K562 (cell line): ENCODE measurements around the gene KLK14. TPM values are rescaled to one million over a fixed set of nuclear protein-coding genes. Genes with fewer than 3 reads are reported as not detected.
A peak's percentile ranks its signal among the peaks of the same experiment; 100 is the strongest.

Experiments used
- ETV1 ChIP-seq: fragments of 450-650 bp; conservative IDR thresholded peaks from 2 replicates; pipeline ENCODE4 v1.6.1; 2016; ENCODE audit warnings: missing genetic modification characterization, control low read depth, low read depth, missing compliant biosample characterization
- ETV6 ChIP-seq, 3 experiments: fragments of 150-350 bp in 1 of 3; sonication (generic) in 1 of 3; formaldehyde crosslinking in 1 of 3; IDR thresholded peaks; 2 replicates each; pipeline versions ENCODE4 v1.6.1 to v1.8.0; 2014 to 2022; ENCODE audit warnings: borderline replicate concordance in 2 of 3, low read depth in 2 of 3, antibody characterized with exemption in 1 of 3, low read length in 1 of 3, mild to moderate bottlenecking in 1 of 3, missing genetic modification reagents in 1 of 3
- FOSL1 ChIP-seq: fragments of 200-800 bp; sonication (Bioruptor generic); conservative IDR thresholded peaks from 2 replicates; pipeline ENCODE4 v1.6.1; 2016; ENCODE audit warnings: missing genetic modification characterization, missing compliant biosample characterization
- GTF2E2 ChIP-seq: fragments of 200-800 bp; sonication (Bioruptor generic); IDR thresholded peaks from 2 replicates; pipeline ENCODE4 v1.6.1; 2016; ENCODE audit warnings: missing genetic modification characterization, missing compliant biosample characterization
- HES1 ChIP-seq: fragments of 450-650 bp; IDR thresholded peaks from 2 replicates; pipeline ENCODE4 v1.6.1; 2016; ENCODE audit warnings: low read depth, mild to moderate bottlenecking, moderate library complexity
- KDM1A ChIP-seq, 2 experiments: fragments of 450-650 bp; IDR thresholded peaks; 2 replicates each; pipeline ENCODE4 v1.6.1; 2016; ENCODE audit warnings: mild to moderate bottlenecking in 2 of 2
- NR2C1 ChIP-seq, 2 experiments: fragments of 450-650 bp; IDR thresholded peaks; 2 replicates each; pipeline ENCODE4 v1.6.1; 2017; ENCODE audit warnings: mild to moderate bottlenecking in 2 of 2, antibody characterized with exemption in 1 of 2, inconsistent platforms in 1 of 2, missing compliant biosample characterization in 1 of 2, missing genetic modification characterization in 1 of 2
- PHB ChIP-seq: fragments of 250-450 bp; sonication (Bioruptor Pico); IDR thresholded peaks from 2 replicates; pipeline ENCODE4 v1.5.0; 2021
- PHF20 ChIP-seq: fragments of 450-650 bp; IDR thresholded peaks from 2 replicates; pipeline ENCODE4 v1.6.1; 2018; ENCODE audit not compliant: partially characterized antibody
- RB1 ChIP-seq: fragments of 450-650 bp; IDR thresholded peaks from 2 replicates; pipeline ENCODE4 v1.6.1; 2017; ENCODE audit warnings: low read depth, mild to moderate bottlenecking
- RUNX1 ChIP-seq: sonication (generic); IDR thresholded peaks from 2 replicates; pipeline ENCODE4 v1.6.1; 2016; ENCODE audit warnings: antibody characterized with exemption, low read depth
- SETDB1 ChIP-seq: IDR thresholded peaks from one replicate; pipeline ENCODE4 v1.6.1; 2012; ENCODE audit warnings: low read length, control low read depth, inconsistent platforms
- STAT6 ChIP-seq: sonication (generic); formaldehyde crosslinking; IDR thresholded peaks from 2 replicates; pipeline ENCODE4 v1.8.1; 2023; ENCODE audit warnings: mild to moderate bottlenecking, missing genetic modification reagents
- TBL1XR1 ChIP-seq, 2 experiments: IDR thresholded peaks; 2 replicates each; pipeline ENCODE4 v1.6.1; 2012; ENCODE audit warnings: improper control_type of control experiment in 2 of 2, low read length in 2 of 2, mild to moderate bottlenecking in 1 of 2
- TEAD4 ChIP-seq, 2 experiments: sonication (generic) in 1 of 2; formaldehyde crosslinking in 1 of 2; IDR thresholded peaks; 2 replicates each; pipeline versions ENCODE4 v1.6.1 to v1.8.0; 2012 to 2022; ENCODE audit warnings: borderline replicate concordance in 1 of 2, inconsistent platforms in 1 of 2, low read length in 1 of 2, mild to moderate bottlenecking in 1 of 2, missing genetic modification reagents in 1 of 2
- THRAP3 ChIP-seq: fragments of 450-650 bp; IDR thresholded peaks from 2 replicates; pipeline ENCODE4 v1.6.1; 2016; ENCODE audit warnings: mild to moderate bottlenecking, inconsistent platforms, borderline replicate concordance
- TRIM25 ChIP-seq: fragments of 450-650 bp; IDR thresholded peaks from 2 replicates; pipeline ENCODE4 v1.7.0; 2016; ENCODE audit warnings: borderline replicate concordance
- ZBTB12 ChIP-seq: fragments of 250-450 bp; sonication (Bioruptor Pico); IDR thresholded peaks from 2 replicates; pipeline ENCODE4 v1.4.0; 2020
- ZNF175 ChIP-seq: fragments of 200-800 bp; sonication (Bioruptor generic); IDR thresholded peaks from 2 replicates; pipeline ENCODE4 v1.6.1; 2016; ENCODE audit warnings: low read depth, mild to moderate bottlenecking, missing genetic modification characterization, missing compliant biosample characterization
- ZNF354B ChIP-seq: fragments of 250-450 bp; sonication (Bioruptor Pico); IDR thresholded peaks from 2 replicates; pipeline ENCODE4 v1.4.0; 2020
- ZNF717 ChIP-seq: fragments of 250-450 bp; sonication (Bioruptor Pico); IDR thresholded peaks from 2 replicates; pipeline ENCODE4 v1.5.0; 2021
- polyA plus RNA-seq, 8 experiments: library from polyadenylated mRNA; depleted of rRNA in 4 of 8; stranded (reverse) in 5 of 8; unstranded in 3 of 8; fragments of >200 nt; fragmentation: Nextera tagmentation in 2 of 8; fragmentation: Illumina TruSeq in 1 of 8; extraction: Ambion mirVana in 2 of 8; extraction: Trizol in 1 of 8; gene quantifications; 2 replicates each; pipeline versions ENCODE4 v1.2.1 to v1.2.3, GENCODE V29; 2011 to 2014; ENCODE audit warnings: inconsistent platforms in 1 of 8, missing spikeins in 1 of 8
- total RNA-seq, 7 experiments: library from RNA; depleted of rRNA in 6 of 7; stranded (reverse); fragments of >200 nt in 6 of 7; fragmentation: Illumina TruSeq in 2 of 7; extraction: Trizol in 2 of 7; gene quantifications; 2 replicates each; pipeline versions ENCODE4 v1.2.1 to v1.2.3, GENCODE V29; 2011 to 2021; ENCODE audit warnings: low replicate concordance in 1 of 7

The KLK14 gene
- total and polyA plus RNA-seq, 9 of the 15 experiments (the other 6 are each of a cell fraction or from before 2014, with no cell fraction given): not detected

GRCh38 chr19:51127755-51128154 is 45.1 kb upstream of the KLK14 start (continued):
- TF ChIP-seq KDM1A (IDR thresholded peaks at IDR 0.05) (no peak), ZNF175 (0 out of 2 replicates have a peak, but pooled peaks have one; percentile 3), TEAD4 (IDR thresholded peaks at IDR 0.05; ENCODE audit: low read length) (peak; percentile 36; the same call in 1 of the 2 replicates), TEAD4 (CRISPR knock-in tag; IDR thresholded peaks at IDR 0.05; ENCODE audit: borderline replicate concordance) (no peak), NR2C1 (IDR thresholded peaks at IDR 0.05) (no peak), NR2C1 (tag; IDR thresholded peaks at IDR 0.05) (no peak), ETV1 (tag) (peak; percentile 27; the same call in 1 of the 2 replicates), PHF20 (no peak), FOSL1 (tag) (peak; percentile 94), HES1 (peak; percentile 61; the same call in 1 of the 2 replicates), SETDB1 (no peak), STAT6 (CRISPR knock-in tag) (no peak), TBL1XR1 (IDR thresholded peaks at IDR 0.05; ENCODE audit: low read length in 2 of 2) (peak in 1 of 2 experiments; percentile 63; a peak in 1 of 4 replicates), PHB (CRISPR knock-in tag) (no peak), TRIM25 (no peak), GTF2E2 (tag) (0 out of 2 replicates have a peak, but pooled peaks have one; percentile 38), ETV6 (IDR thresholded peaks at IDR 0.05; ENCODE audit: borderline replicate concordance in 1 of 2, low read depth in 2 of 2, low read length in 1 of 2) (peak; percentile 80 to 95; a peak in 3 of 4 replicates), ETV6 (CRISPR knock-in tag; IDR thresholded peaks at IDR 0.05; ENCODE audit: borderline replicate concordance) (no peak), ZNF717 (CRISPR knock-in tag) (no peak), ZNF354B (CRISPR knock-in tag) (no peak), RUNX1 (no peak), THRAP3 (no peak), ZBTB12 (CRISPR knock-in tag) (peak; percentile 74; the same call in 1 of the 2 replicates), RB1 (no peak)
